GM12872 (cell line): Measurements from ENCODE around the gene LPAR4.

Experiments
- CTCF ChIP-seq: IDR thresholded peaks from 3 replicates; pipeline ENCODE4 v1.5.1; 2011; ENCODE audit warnings: low read depth, mild to moderate bottlenecking, low read length, moderate library complexity; ENCODE audit not compliant: insufficient read depth

LPAR4 gene

GRCh38 chrX:78747489-78747888, at the start of gene LPAR4:
Gene LPAR4, plus strand, starts transcription at chrX:78747720. Its CDS starts 7,150 bp downstream, at chrX:78754870.
- TF ChIP-seq CTCF, result no peak

GRCh38 chrX:78706071-78706470, 41.4 kb upstream of the LPAR4 start:
- TF ChIP-seq CTCF, result no peak

- TF ChIP-seq CTCF, result peak; percentile 40
Observed at GRCh38 chrX:78708262-78708661, 39.3 kb upstream of the LPAR4 start.

GRCh38 chrX:78708816-78709215, 38.7 kb upstream of the LPAR4 start:
- TF ChIP-seq CTCF, result no peak

GRCh38 chrX:78710171-78710570, 37.3 kb upstream of the LPAR4 start:
- no peak for TF ChIP-seq CTCF

GRCh38 chrX:78712336-78712735, 35.2 kb upstream of the LPAR4 start:
- no peak for TF ChIP-seq CTCF

GRCh38 chrX:78725287-78725686, 22.2 kb upstream of the LPAR4 start:
- no peak for TF ChIP-seq CTCF

- TF ChIP-seq CTCF, result no peak
Observed at GRCh38 chrX:78746496-78746895, 1.0 kb upstream of the LPAR4 start.
